HG03108 (cell line): ENCODE measurements around the gene SPEF2.

ENCODE experiments used
- ATAC-seq: cut with Tn5 transposase; IDR thresholded peaks from one replicate; pipeline ENCODE4 v1.9.1; 2021; ENCODE audit warnings: moderate library complexity; ENCODE audit not compliant: unreplicated experiment

Gene SPEF2

GRCh38 chr5:35777358-35778087, 159.9 kb downstream of the SPEF2 start:
- ATAC-seq = no peak

GRCh38 chr5:35778259-35778769, 160.7 kb downstream of the SPEF2 start:
- ATAC-seq = no peak

- ATAC-seq = no peak
Observed at GRCh38 chr5:35780236-35780635, 162.6 kb downstream of the SPEF2 start.

DNA sequence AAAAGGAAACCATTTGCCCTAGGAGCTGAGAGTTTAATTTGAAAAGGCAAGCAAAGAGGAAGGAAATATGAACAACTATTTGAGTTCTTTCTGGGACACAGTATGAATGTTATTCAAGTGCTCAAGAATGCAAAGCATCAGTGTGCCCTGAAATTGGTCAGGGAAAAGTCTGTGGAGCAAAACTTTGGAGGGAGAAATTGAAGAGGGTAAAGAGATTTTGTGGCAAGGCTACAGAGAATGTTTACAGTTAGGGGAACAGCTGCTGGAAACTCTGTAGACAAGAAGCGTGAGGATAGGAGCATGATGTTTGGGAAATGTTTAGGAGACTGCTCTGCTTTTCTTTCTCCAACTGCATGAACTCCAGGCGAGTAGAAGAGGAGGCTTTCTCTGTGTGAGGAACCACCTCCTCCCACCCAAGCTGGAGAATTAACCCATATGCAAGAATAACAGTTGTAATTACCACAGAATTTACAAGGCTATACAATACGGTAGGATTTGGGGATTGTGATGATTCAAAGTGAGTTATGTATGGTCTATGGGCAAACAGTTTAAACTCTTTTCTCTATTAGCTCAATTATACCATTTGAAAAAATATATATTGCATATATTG, 163.6 kb downstream of the SPEF2 start:
- ATAC-seq = no peak

DNA sequence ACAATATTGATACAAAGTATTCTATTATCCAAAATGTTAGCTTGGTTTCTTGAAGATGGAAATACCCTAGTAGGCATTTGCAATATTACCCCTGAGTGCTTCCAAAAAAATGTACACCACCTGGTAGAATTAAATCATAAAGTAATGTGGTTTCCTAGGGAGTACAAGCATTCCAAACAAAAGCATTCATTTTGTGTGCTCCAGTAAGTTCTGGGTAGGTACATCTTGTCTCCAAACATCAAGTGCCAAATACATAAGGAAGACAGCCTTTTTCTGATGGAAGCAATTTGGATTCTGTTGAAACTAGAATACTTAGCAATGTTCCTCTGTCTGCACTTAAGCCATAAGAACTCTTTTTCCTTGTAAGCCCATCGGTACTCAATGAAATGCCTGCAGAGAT, 165.9 kb downstream of the SPEF2 start:
- ATAC-seq = no peak

DNA sequence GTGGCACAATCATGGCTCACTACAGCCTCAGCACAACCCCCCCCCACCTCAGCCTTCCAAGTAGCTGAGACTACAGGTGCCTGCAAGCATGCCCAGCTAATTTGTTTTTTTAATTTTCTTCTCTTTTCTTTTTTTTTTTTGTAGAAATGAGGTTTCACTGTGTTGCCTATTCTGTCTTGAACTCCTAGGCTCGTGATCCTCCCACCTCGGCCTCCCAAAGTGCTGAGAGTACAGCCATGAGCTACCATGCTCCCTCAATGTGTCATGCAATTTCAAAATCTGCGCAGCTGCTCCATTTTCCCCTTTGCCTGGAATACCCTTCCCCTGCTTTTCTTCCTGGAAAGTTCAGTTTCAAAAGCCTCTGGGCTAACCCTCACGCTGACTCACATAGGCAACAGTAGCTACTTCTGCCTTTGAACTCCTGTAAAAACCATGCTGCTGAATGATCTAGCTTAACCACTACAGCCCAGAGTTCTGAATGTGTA, 168.0 kb downstream of the SPEF2 start:
- no peak for ATAC-seq

- ATAC-seq = no peak
Observed at GRCh38 chr5:35788724-35789123, 171.1 kb downstream of the SPEF2 start.

GRCh38 chr5:35789732-35790456, 172.2 kb downstream of the SPEF2 start:
- no peak for ATAC-seq

GRCh38 chr5:35790457-35790822, 172.8 kb downstream of the SPEF2 start:
- no peak for ATAC-seq

DNA sequence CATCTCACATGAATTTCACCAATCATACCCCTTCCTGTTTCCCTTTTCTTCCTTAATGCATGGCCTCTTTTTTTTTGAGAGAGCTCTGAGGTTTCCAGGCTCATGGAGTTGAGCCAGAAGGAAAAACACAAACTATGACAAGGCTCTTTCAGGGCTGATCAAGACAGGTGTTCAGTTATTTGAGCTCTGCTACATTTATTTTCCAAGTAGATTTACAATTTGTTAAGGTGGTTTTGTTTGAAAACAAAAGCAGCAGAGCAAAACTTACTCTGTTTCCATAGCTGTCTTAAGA, 176.6 kb downstream of the SPEF2 start:
- no peak for ATAC-seq

DNA sequence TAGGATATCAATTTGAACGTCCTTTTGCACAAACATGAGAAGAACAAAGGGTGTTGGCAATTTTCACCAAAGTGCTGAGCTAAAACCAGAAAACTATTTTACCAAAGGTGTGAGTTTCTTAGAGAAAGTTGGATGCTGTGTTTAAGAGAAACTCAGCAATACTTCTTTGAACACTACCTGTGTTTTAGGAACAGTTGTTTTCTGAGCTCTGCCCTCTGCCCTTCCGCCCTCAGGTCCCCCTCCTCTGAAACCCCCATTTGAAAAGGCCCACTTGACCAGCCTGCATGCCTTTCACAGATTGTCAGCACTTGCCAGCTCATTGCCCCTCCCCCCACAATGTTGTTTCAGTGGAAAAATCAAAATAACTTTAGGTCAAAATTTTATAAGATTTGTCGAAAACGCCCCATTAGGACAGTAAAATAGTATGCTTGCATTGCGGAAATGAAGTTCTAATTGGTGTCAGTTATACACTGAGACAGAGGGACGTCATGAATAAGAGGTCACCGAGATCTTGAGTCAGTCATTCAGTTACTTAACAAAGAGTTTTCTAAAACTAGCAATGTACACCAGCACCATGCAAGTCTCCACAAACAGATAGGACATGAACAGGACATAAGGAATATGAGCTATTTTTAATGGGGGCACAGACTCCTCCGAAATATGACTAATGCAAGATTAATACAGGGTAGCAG, 177.2 kb downstream of the SPEF2 start:
- ATAC-seq = no peak

DNA sequence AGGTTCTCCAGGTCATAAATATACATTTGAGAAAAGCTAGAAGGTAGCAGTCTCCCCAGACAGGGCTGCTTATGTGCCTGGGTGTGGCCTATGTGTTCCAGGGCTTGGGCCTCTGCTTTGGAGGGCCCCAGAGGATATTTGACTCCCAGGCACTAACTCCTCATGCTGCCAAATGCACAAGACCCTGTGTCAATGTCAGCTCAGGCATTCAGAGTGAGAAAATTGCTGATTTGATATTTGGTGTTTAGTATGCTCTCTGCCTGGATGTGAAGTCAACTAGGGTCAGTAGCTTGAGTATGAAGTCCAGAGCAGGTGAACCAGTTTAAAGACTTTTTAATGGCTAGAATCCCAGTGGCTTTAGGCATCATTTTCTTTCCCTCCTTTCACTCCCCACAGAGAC, 181.5 kb downstream of the SPEF2 start:
- ATAC-seq = no peak

DNA sequence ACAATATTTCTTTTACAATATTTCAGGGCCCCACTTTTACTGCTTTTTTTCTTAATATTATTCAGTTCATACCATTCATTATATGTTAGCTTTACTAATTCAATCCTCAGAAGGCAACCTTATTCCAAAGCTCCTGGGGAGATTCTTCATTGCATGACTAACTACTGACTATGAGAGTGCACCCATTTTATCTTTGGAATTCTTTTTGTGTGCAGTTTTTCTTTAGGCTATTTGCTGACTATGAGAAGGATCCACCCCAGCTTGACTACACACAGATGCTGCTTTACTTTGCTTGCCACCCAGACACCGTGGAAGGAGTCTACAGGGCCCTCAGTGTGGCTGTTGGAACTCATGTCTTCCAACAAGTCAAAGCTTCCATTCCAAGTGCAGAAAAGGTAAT, 182.1 kb downstream of the SPEF2 start:
- ATAC-seq = no peak

- no peak for ATAC-seq
Observed at GRCh38 chr5:35803191-35803651, 185.6 kb downstream of the SPEF2 start.

DNA sequence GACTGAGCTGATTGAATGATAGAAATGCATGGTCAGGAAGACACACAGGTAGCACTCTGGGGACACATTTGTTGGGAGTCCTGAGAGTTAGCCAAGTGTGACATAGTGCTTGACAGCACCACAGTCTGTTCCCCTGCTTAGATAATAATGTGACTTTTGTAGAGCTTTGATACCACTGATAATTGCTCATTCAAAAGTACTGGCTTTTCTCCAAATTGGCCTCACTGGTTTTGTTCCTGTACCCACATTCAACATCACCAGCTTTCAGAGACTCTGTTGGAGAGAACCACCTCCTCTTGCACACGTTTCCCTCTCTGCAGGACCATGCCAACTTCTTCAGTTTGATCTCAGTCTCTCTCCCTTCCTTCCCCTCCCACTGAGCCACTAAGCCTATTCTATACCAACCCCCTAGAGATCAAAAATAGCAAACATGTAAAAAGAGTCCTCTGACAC, 186.6 kb downstream of the SPEF2 start:
- ATAC-seq = no peak

DNA sequence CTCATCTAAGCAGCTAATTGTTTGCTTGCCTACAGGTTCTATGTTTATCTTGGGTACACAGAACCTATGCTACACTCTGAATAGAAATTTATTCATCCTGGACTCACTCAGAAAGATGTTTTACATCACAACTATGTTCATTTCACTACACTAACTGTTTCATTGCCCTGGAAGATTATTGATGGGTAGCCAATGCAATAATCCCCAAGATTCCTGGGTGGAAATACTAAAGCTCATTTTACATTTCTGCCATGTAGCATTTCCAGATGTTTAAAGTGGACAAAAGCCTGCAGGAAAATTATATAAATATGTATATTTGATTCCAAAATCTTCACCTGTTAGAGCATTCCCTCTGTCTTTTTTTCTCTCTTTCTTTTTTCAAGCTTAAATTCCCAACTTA, 187.2 kb downstream of the SPEF2 start:
- no peak for ATAC-seq

- no peak for ATAC-seq
Observed at GRCh38 chr5:35810601-35811000, 192.9 kb downstream of the SPEF2 start.

- ATAC-seq = no peak
Observed at GRCh38 chr5:35811108-35811741, 193.6 kb downstream of the SPEF2 start.

DNA sequence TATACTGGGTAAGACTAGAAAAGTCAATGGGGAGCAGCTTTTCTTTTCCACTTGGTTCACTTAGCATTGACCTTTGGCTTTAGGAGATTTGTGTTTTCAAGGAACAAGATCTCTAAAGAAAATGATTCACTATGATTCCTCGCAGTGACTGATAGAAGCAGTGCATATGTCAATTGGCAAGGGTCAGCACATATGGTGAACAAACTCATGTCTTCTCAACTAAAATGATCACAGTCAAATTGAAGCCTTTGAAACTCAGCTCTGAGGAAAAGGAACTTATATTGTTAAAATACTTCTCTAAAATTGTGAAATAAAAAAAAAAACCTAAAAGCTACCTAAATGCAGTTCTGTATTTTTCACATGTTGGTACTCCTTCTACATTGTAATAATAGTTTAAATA, 195.9 kb downstream of the SPEF2 start:
- ATAC-seq = no peak

DNA sequence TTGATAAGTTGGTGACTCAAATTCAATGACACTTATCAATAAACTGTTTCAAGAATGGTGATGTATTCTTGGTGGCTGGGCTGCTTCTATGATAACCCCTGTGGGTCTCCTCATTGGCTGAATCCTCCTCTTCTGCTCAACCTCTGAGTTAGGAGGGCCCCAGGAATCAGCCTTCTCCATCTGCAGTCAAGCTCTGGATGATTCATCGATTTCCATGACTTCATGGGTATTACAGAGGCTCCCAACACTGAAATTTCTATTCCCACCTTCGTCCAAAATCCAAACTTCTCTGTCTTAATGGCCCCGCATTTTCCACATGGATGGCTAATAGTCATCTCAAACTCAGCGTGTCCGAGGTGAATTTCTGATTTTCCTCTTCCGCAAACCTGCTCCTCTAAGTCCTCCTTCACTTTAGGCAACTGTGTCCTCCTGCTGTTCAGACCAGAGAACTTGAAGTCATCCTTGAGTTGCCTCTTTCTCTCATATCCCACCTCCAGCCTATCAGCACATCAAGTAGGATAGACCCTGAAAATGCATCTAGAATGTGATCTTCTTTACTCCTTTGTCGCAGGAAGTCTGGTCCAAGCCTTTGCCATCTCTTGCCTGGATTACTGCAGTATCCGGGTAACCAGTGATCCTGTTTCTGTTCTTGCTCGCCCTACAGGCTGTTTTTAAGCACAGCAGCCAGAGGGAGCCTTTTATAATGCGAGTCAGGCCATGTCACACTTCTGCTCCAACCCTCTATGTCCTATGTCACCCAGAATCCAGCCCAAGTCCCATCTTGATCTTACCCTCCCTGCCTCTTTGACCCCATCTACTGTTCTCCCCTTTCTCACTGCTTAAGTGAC, 197.7 kb downstream of the SPEF2 start:
- ATAC-seq = no peak
